Measurements from ENCODE around the gene SYNE2. TPM values are rescaled to one million over a fixed set of nuclear protein-coding genes. Genes with fewer than 3 reads are reported as not detected.

Gene SYNE2
- total and polyA plus RNA-seq, 2 donors (not counting 1 experiment from before 2014, with no cell fraction given) = 3.1 to 15.4 TPM

DNA sequence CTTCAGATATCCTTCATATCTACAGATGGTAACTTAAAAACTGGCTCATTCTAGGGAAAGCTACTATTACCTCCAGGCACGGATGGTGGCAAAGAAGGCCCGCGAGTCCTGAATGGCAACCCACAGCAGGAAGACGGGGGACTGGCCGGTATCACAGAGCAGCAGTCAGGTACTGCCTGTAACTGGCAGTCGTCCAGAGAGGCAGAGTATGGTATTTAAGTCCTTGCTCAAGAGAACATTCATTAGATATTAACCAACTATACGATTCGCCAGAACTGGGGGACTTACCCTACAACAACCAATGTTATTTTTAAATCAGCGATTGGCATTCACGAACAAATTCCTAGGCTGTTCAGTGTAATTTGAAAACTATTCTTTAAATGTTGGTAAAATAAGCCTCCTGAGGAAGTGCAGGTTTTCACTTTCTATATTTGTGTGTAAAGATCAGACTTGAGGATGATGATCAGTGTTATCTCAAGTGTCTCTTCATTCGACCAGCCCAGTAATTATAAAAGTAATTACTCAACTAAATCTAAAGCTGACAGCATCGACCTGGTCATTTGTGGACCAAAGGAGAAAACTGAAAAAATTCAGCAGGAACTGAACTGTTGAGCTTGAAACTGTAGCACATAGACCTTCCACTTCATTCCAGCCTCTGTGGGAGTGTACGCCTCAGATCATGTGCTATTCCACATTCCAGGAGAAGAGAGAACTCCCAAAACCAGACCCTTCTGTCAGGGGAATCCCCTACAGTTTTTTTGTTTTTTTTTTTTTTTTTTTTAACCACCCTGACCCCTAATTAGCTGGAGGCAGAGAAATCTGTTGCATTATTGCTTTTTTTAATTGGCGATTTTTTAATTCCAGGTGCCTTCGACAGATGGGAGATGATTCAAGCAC lies 365.8 kb downstream of the SYNE2 start:
- TF ChIP-seq, protein P1, sequence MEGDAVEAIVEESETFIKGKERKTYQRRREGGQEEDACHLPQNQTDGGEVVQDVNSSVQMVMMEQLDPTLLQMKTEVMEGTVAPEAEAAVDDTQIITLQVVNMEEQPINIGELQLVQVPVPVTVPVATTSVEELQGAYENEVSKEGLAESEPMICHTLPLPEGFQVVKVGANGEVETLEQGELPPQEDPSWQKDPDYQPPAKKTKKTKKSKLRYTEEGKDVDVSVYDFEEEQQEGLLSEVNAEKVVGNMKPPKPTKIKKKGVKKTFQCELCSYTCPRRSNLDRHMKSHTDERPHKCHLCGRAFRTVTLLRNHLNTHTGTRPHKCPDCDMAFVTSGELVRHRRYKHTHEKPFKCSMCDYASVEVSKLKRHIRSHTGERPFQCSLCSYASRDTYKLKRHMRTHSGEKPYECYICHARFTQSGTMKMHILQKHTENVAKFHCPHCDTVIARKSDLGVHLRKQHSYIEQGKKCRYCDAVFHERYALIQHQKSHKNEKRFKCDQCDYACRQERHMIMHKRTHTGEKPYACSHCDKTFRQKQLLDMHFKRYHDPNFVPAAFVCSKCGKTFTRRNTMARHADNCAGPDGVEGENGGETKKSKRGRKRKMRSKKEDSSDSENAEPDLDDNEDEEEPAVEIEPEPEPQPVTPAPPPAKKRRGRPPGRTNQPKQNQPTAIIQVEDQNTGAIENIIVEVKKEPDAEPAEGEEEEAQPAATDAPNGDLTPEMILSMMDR (conservative IDR thresholded peaks at IDR 0.05 in 1 of 2, IDR thresholded peaks at IDR 0.05 in 1 of 2; ENCODE audit: low read depth in 1 of 2, low read length in 2 of 2) = no peak
- no peak for TF ChIP-seq EZH2 (IDR thresholded peaks at IDR 0.05; ENCODE audit: low read length, missing control alignments)
- no peaks in the 10 kb centered on the region for H3K79me2 ChIP-seq (ENCODE audit: control insufficient read depth, insufficient read depth, low read length)
- H2AFZ ChIP-seq (ENCODE audit: low read length) = no peak overlapping the region
- no peak overlapping the region for H3K9ac ChIP-seq (ENCODE audit: insufficient read depth, low read length)
- H3K4me2 ChIP-seq (ENCODE audit: extremely low read depth, insufficient read depth, low read length) = no peak overlapping the region
- H3K9me3 ChIP-seq (ENCODE audit: control insufficient read depth, insufficient read depth, low read depth, low read length) = no peaks in the 10 kb centered on the region
- no peaks in the 10 kb centered on the region for H3K4me1 ChIP-seq (ENCODE audit: control insufficient read depth, extremely low read depth, insufficient read depth, low read length)
- peak in 1 of 2 donors; percentile 19 for DNase-seq (ENCODE audit: low read depth in 2 of 2)
- no peaks in the 10 kb centered on the region for H3K36me3 ChIP-seq (ENCODE audit: control insufficient read depth, insufficient read depth, low read length)
- no peak overlapping the region for H3K27ac ChIP-seq (ENCODE audit: insufficient read depth, low read length)
- H4K20me1 ChIP-seq (ENCODE audit: control insufficient read depth, extremely low read depth, insufficient read depth, low read length) = no peaks in the 10 kb centered on the region
- no peaks in the 10 kb centered on the region for H3K27me3 ChIP-seq (ENCODE audit: control insufficient read depth, insufficient read depth, low read length)
- H3K4me3 ChIP-seq (replicated peaks in 1 of 4; ENCODE audit: control extremely low read depth in 1 of 4, insufficient read depth in 1 of 4, low read depth in 3 of 4, low read length in 4 of 4) = no peak overlapping the region

DNA sequence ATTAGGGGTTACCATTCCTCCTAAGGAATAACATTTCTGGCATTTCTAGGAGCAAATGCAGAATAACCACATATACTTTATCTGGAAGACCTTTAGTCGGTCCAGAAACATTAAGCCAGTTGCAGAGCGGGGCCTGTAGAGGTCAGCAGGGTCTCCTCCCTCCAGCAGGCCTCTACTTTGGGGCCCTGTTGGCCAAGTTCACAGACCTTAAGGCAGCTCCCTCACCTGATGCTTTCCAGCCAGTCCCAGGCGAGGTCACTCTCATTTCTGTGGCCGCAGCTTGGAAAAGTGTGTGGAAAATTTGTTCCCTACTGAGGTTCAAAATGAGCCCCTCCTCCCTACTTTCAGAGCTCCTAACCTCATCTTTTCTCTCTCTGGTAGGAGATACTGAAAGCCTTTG lies 367.3 kb downstream of the SYNE2 start:
- Histone ChIP-seq H3K9me3 (ENCODE audit: control insufficient read depth, insufficient read depth, low read depth, low read length) (no peaks in the 10 kb centered on the region), H3K27ac (ENCODE audit: insufficient read depth, low read length) (no peak overlapping the region)
- no peak for DNase-seq (ENCODE audit: low read depth in 2 of 2)

DNA sequence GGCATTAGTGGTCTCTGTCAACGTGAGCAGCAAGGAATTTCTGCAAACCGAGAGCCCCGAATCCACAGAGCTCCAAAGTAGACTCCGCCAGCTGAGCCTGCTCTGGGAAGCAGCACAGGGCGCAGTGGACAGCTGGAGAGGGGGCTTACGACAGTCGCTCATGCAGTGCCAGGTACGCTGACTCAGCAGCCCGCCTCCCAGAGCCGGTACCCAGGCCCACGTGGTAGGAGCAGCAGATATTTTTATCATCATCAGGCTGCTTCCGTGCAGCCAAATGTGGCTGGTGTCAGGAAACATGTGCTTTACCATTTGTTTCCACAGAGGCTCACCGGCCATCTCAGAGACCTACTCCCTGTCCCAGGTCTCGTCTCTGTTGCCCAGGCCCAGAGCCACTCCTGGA lies 367.7 kb downstream of the SYNE2 start:
- Histone ChIP-seq H3K9me3 (ENCODE audit: control insufficient read depth, insufficient read depth, low read depth, low read length) (no peaks in the 10 kb centered on the region), H4K20me1 (ENCODE audit: control insufficient read depth, extremely low read depth, insufficient read depth, low read length) (no peaks in the 10 kb centered on the region), H3K4me1 (ENCODE audit: control insufficient read depth, extremely low read depth, insufficient read depth, low read length) (no peaks in the 10 kb centered on the region), H3K4me2 (ENCODE audit: extremely low read depth, insufficient read depth, low read length) (no peak overlapping the region), H3K27ac (ENCODE audit: insufficient read depth, low read length) (no peak overlapping the region), H3K9ac (ENCODE audit: insufficient read depth, low read length) (no peak overlapping the region), H3K4me3 (replicated peaks in 1 of 4; ENCODE audit: control extremely low read depth in 1 of 4, insufficient read depth in 1 of 4, low read depth in 3 of 4, low read length in 4 of 4) (no peak overlapping the region), H2AFZ (ENCODE audit: low read length) (no peak overlapping the region), H3K27me3 (ENCODE audit: control insufficient read depth, insufficient read depth, low read length) (no peaks in the 10 kb centered on the region), H3K79me2 (ENCODE audit: control insufficient read depth, insufficient read depth, low read length) (no peaks in the 10 kb centered on the region), H3K36me3 (ENCODE audit: control insufficient read depth, insufficient read depth, low read length) (no peaks in the 10 kb centered on the region)
- TF ChIP-seq, protein P1 (conservative IDR thresholded peaks at IDR 0.05 in 1 of 2, IDR thresholded peaks at IDR 0.05 in 1 of 2; ENCODE audit: low read depth in 1 of 2, low read length in 2 of 2) = no peak
- TF ChIP-seq EZH2 (IDR thresholded peaks at IDR 0.05; ENCODE audit: low read length, missing control alignments) = no peak
- DNase-seq (ENCODE audit: low read depth in 2 of 2) = no peak

More for the DNA sequence above, 367.3 kb downstream of the SYNE2 start:
- Histone ChIP-seq H3K4me2 (ENCODE audit: extremely low read depth, insufficient read depth, low read length) (no peak overlapping the region), H3K9ac (ENCODE audit: insufficient read depth, low read length) (no peak overlapping the region), H3K79me2 (ENCODE audit: control insufficient read depth, insufficient read depth, low read length) (no peaks in the 10 kb centered on the region), H3K4me1 (ENCODE audit: control insufficient read depth, extremely low read depth, insufficient read depth, low read length) (no peaks in the 10 kb centered on the region), H3K27me3 (ENCODE audit: control insufficient read depth, insufficient read depth, low read length) (no peaks in the 10 kb centered on the region), H3K36me3 (ENCODE audit: control insufficient read depth, insufficient read depth, low read length) (no peaks in the 10 kb centered on the region), H4K20me1 (ENCODE audit: control insufficient read depth, extremely low read depth, insufficient read depth, low read length) (no peaks in the 10 kb centered on the region), H3K4me3 (replicated peaks in 1 of 4; ENCODE audit: control extremely low read depth in 1 of 4, insufficient read depth in 1 of 4, low read depth in 3 of 4, low read length in 4 of 4) (no peak overlapping the region), H2AFZ (ENCODE audit: low read length) (no peak overlapping the region)
- TF ChIP-seq EZH2 (IDR thresholded peaks at IDR 0.05; ENCODE audit: low read length, missing control alignments) = no peak
- TF ChIP-seq, protein P1 (conservative IDR thresholded peaks at IDR 0.05 in 1 of 2, IDR thresholded peaks at IDR 0.05 in 1 of 2; ENCODE audit: low read depth in 1 of 2, low read length in 2 of 2) = no peak

Measured in fibroblast of lung (primary cell).